WERI-Rb-1 (cell line): ENCODE measurements around the gene C3orf22.
A peak's percentile ranks its signal among the peaks of the same experiment; 100 is the strongest.

Experiments
- DNase-seq: peaks from one replicate; pipeline ENCODE4 v3.0.0-alpha.2; 2020
- H3K27ac ChIP-seq: fragments of 250-450 bp; sonication (Bioruptor Pico); 2 replicates; pipeline ENCODE4 v1.5.1; 2020; ENCODE audit warnings: mild to moderate bottlenecking, moderate library complexity
- H3K27me3 ChIP-seq: fragments of 250-450 bp; sonication (Bioruptor Pico); 2 replicates; pipeline ENCODE4 v1.5.1; 2021; ENCODE audit warnings: mild to moderate bottlenecking, low read depth, moderate library complexity; ENCODE audit not compliant: insufficient read depth, severe bottlenecking
- H3K36me3 ChIP-seq: fragments of 250-450 bp; sonication (Bioruptor Pico); 2 replicates; pipeline ENCODE4 v1.5.1; 2020; ENCODE audit warnings: mild to moderate bottlenecking, moderate library complexity
- H3K4me3 ChIP-seq: 2 replicates; pipeline ENCODE4 v1.5.1; 2011; ENCODE audit warnings: low read depth, mild to moderate bottlenecking, control low read depth, low read length
- H3K9me3 ChIP-seq: fragments of 250-450 bp; sonication (Bioruptor Pico); 2 replicates; pipeline ENCODE4 v1.5.1; 2021; ENCODE audit warnings: mild to moderate bottlenecking, moderate library complexity; ENCODE audit not compliant: severe bottlenecking
- CTCF ChIP-seq: IDR thresholded peaks from 2 replicates; pipeline ENCODE4 v1.5.1; 2011; ENCODE audit warnings: low read depth, mild to moderate bottlenecking, control low read depth, inconsistent platforms, low read length

The C3orf22 gene

DNA sequence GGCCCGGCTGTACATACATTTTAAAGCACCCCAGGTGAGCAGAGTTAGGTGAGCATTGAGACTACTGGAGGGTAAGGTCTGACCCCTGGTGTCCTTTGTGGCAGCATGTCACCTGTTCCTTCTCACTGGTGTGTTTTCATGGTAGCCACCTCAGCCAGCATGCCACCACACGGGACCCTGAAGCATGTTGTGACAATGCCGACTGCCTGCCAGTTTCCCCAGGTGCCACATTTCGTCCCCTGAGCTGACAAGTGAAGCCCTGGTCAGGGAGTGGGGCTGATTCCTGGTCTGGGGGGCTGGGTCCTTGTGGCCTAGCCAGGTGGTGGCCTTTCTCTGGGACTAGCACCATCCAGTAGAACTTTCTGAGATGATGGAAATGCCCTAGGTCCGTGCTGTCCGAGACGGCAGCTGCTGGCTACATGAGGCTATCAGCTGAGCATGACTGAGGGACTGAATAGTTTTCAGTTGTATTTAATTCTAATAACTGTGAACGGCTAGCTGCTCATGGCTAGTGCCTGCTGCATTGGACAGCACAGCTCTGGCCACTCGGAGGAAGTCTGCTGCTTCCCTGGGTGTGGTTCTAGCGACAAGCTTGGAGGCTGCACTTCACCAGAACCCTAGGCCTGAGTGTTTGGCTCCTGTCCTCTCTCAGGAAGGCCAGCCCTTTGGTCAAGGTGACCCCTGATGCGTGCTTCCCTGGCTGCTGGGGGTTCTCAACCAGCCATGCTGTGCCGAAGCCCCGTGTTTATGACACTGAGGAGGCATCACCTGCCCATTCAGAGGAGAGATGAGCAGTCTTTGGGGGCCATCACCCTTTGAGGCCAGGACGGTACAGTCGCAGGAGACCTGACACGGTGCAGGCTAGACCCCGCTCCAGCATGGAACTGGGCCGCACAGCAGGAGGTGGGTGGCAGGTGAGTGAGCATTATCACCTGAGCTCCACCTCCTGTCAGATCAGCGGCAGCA, 3.9 kb downstream of the C3orf22 start:
- no peak for TF ChIP-seq CTCF
- Histone ChIP-seq H3K9me3 (no peaks in the 10 kb centered on the region), H3K36me3 (no peaks in the 10 kb centered on the region), H3K27me3 (no peaks in the 10 kb centered on the region), H3K27ac (no peak overlapping the region), H3K4me3 (no peak overlapping the region)
- peak; percentile 4 for DNase-seq

GRCh38 chr3:126553284-126554084, 5.2 kb downstream of the C3orf22 start:
- Histone ChIP-seq H3K4me3 (no peak overlapping the region), H3K27me3 (no peaks in the 10 kb centered on the region), H3K36me3 (no peaks in the 10 kb centered on the region), H3K9me3 (no peaks in the 10 kb centered on the region), H3K27ac (no peak overlapping the region)
- no peak for DNase-seq
- TF ChIP-seq CTCF, result no peak

GRCh38 chr3:126552688-126553283, 5.9 kb downstream of the C3orf22 start:
- DNase-seq, result peak; percentile 3
- Histone ChIP-seq H3K27me3 (no peaks in the 10 kb centered on the region), H3K27ac (no peak overlapping the region), H3K4me3 (no peak overlapping the region), H3K36me3 (no peaks in the 10 kb centered on the region), H3K9me3 (no peaks in the 10 kb centered on the region)
- no peak for TF ChIP-seq CTCF

- Histone ChIP-seq H3K27ac (no peak overlapping the region), H3K4me3 (no peak overlapping the region), H3K36me3 (no peaks in the 10 kb centered on the region), H3K9me3 (no peaks in the 10 kb centered on the region), H3K27me3 (no peaks in the 10 kb centered on the region)
- peak; percentile 4 for DNase-seq
- no peak for TF ChIP-seq CTCF
These were observed 6.7 kb downstream of the C3orf22 start for GRCh38 chr3:126551839-126552687.

- Histone ChIP-seq H3K36me3 (no peaks in the 10 kb centered on the region), H3K4me3 (no peak overlapping the region), H3K27ac (no peak overlapping the region), H3K9me3 (no peaks in the 10 kb centered on the region), H3K27me3 (no peaks in the 10 kb centered on the region)
- TF ChIP-seq CTCF, result no peak
- DNase-seq, result peak; percentile 3
These were observed 7.5 kb downstream of the C3orf22 start for GRCh38 chr3:126551121-126551838.
